Measurements from ENCODE around the gene HOXB9. TPM values are rescaled to one million over a fixed set of nuclear protein-coding genes. Genes with fewer than 3 reads are reported as not detected.
A peak's percentile ranks its signal among the peaks of the same experiment; 100 is the strongest.

HOXB9 gene
- polyA plus RNA-seq, 3 donors = not detected

GRCh38 chr17:48574505-48575065 lies 51.6 kb downstream of the HOXB9 start:
- H3K27ac Mint-ChIP-seq = no peak overlapping the region
- peak overlapping the region in 1 of 2 donors; percentile 8 for H3K4me3 Mint-ChIP-seq
- Histone ChIP-seq H3K27me3 (ENCODE audit: control insufficient read depth in 2 of 2, insufficient read depth in 2 of 2, low read length in 2 of 2) (peaks cover 49 to 91% of the 10 kb centered on the region in 2 donors), H3K4me1 (ENCODE audit: control insufficient read depth in 1 of 2, insufficient read depth in 2 of 2, low read length in 2 of 2) (peaks cover 28 to 38% of the 10 kb centered on the region in 2 donors), H3K36me3 (replicated peaks in 1 of 2; ENCODE audit: control insufficient read depth in 1 of 2, insufficient read depth in 2 of 2, low read length in 2 of 2) (no peaks in the 10 kb centered on the region), H3K79me2 (ENCODE audit: insufficient read depth, low read length) (no peaks in the 10 kb centered on the region), H3K9me3 (replicated peaks in 1 of 2; ENCODE audit: control insufficient read depth in 1 of 2, insufficient read depth in 1 of 2, low read length in 2 of 2) (peaks cover 0 to 9% of the 10 kb centered on the region in 2 donors), H2AFZ (ENCODE audit: insufficient read depth, low read depth, low read length, poor library complexity, severe bottlenecking) (no peak overlapping the region), H3K4me3 (replicated peaks in 1 of 3; ENCODE audit: low read depth in 2 of 3, low read length in 3 of 3) (no peak overlapping the region), H3K9ac (ENCODE audit: insufficient read depth, low read length, poor library complexity, severe bottlenecking) (no peak overlapping the region), H3K27ac (ENCODE audit: low read depth in 1 of 2, low read length in 2 of 2) (no peak overlapping the region), H4K20me1 (ENCODE audit: insufficient read depth, low read length) (no peaks in the 10 kb centered on the region), H3K4me2 (replicated peaks; ENCODE audit: extremely low read depth, low read length, poor library complexity, severe bottlenecking) (no peak overlapping the region)
- H3K36me3 Mint-ChIP-seq = peaks cover 7 to 14% of the 10 kb centered on the region in 2 donors
- DNase-seq = no peak
- H3K9me3 Mint-ChIP-seq = peaks cover 4 to 24% (median 13%) of the 10 kb centered on the region in 7 donors
- peaks cover 34% of the 10 kb centered on the region for H3K4me1 Mint-ChIP-seq
- 100% methylated on average over 4 of the region's 8 CpGs for WGBS (ENCODE audit: insufficient coverage)
- TF ChIP-seq CTCF (IDR thresholded peaks at IDR 0.05) = no peak
- intact Hi-C loops (cut with micrococcal nuclease) = no loop called here
- peaks cover 42 to 72% (median 64%) of the 10 kb centered on the region in 3 donors for H3K27me3 Mint-ChIP-seq (ENCODE audit: low read depth in 3 of 3)

- no peaks in the 10 kb centered on the region for H3K36me3 ChIP-seq (replicated peaks in 1 of 2; ENCODE audit: control insufficient read depth in 1 of 2, insufficient read depth in 2 of 2, low read length in 2 of 2)
- Mint-ChIP-seq H3K27ac (no peak overlapping the region), H3K4me3 (peak overlapping the region in 1 of 2 donors; percentile 1), H3K4me1 (peaks cover 20% of the 10 kb centered on the region), H3K36me3 (peaks cover 5 to 8% of the 10 kb centered on the region in 2 donors), H3K9me3 (peaks cover 0 to 15% (median 5%) of the 10 kb centered on the region in 7 donors), H3K27me3 (ENCODE audit: low read depth in 3 of 3) (peaks cover 18 to 53% (median 40%) of the 10 kb centered on the region in 3 donors)
- H3K27ac ChIP-seq (ENCODE audit: low read depth in 1 of 2, low read length in 2 of 2) = no peak overlapping the region
- H2AFZ ChIP-seq (ENCODE audit: insufficient read depth, low read depth, low read length, poor library complexity, severe bottlenecking) = no peak overlapping the region
- DNase-seq = no peak
- H3K4me2 ChIP-seq (replicated peaks; ENCODE audit: extremely low read depth, low read length, poor library complexity, severe bottlenecking) = no peak overlapping the region
- intact Hi-C loops (cut with micrococcal nuclease) = no loop called here
- H4K20me1 ChIP-seq (ENCODE audit: insufficient read depth, low read length) = no peaks in the 10 kb centered on the region
- peaks cover 11 to 18% of the 10 kb centered on the region in 2 donors for H3K4me1 ChIP-seq (ENCODE audit: control insufficient read depth in 1 of 2, insufficient read depth in 2 of 2, low read length in 2 of 2)
- no CpG with 5 or more reads among the region's 1 CpG for WGBS (ENCODE audit: insufficient coverage)
- TF ChIP-seq CTCF (IDR thresholded peaks at IDR 0.05) = no peak
- no peaks in the 10 kb centered on the region for H3K79me2 ChIP-seq (ENCODE audit: insufficient read depth, low read length)
- no peaks in the 10 kb centered on the region for H3K9me3 ChIP-seq (replicated peaks in 1 of 2; ENCODE audit: control insufficient read depth in 1 of 2, insufficient read depth in 1 of 2, low read length in 2 of 2)
- no peak overlapping the region for H3K4me3 ChIP-seq (replicated peaks in 1 of 3; ENCODE audit: low read depth in 2 of 3, low read length in 3 of 3)
- peaks cover 54 to 95% of the 10 kb centered on the region in 2 donors for H3K27me3 ChIP-seq (ENCODE audit: control insufficient read depth in 2 of 2, insufficient read depth in 2 of 2, low read length in 2 of 2)
- no peak overlapping the region for H3K9ac ChIP-seq (ENCODE audit: insufficient read depth, low read length, poor library complexity, severe bottlenecking)
Measured at GRCh38 chr17:48571826-48572417, 54.2 kb downstream of the HOXB9 start.

Small RNA genes within 50 kb of the gene (small RNA-seq; reads per million reads assigned to genes)
- gene MIR196A1 (ENCODE audit: insufficient read length, low read depth) = not detected

Other genes with a start within 250 kb of the HOXB9 start
- gene SKAP1, start 196.1 kb downstream of the HOXB9 start, polyA plus RNA-seq = 1 to 10 TPM in 1 of 3 donors, under 1 TPM in 2; 0.13 to 1.0 (median 0.52) TPM
- gene HOXB1, start 95.3 kb downstream of the HOXB9 start, polyA plus RNA-seq = not detected
- gene HOXB2, start 81.2 kb downstream of the HOXB9 start, polyA plus RNA-seq = 1 to 10 TPM; 1.6 to 3.8 (median 3.3) TPM
- under 1 TPM in 1 of 3 donors, not detected in 2; 0.16 TPM for gene HOXB4, start 48.0 kb downstream of the HOXB9 start, polyA plus RNA-seq
- gene HOXB3, start 36.1 kb downstream of the HOXB9 start, polyA plus RNA-seq = under 1 TPM in 1 of 3 donors, not detected in 2; 0.56 TPM
- gene HOXB5, start 32.6 kb downstream of the HOXB9 start, polyA plus RNA-seq = not detected
- gene HOXB6, start 21.4 kb downstream of the HOXB9 start, polyA plus RNA-seq = not detected
- not detected for gene HOXB7, start 15.3 kb downstream of the HOXB9 start, polyA plus RNA-seq
- not detected for gene HOXB8, start 11.1 kb downstream of the HOXB9 start, polyA plus RNA-seq
- not detected for gene PRAC1, start 96.2 kb upstream of the HOXB9 start, polyA plus RNA-seq
- gene PRAC2, start 96.8 kb upstream of the HOXB9 start, polyA plus RNA-seq = not detected
- not detected for gene HOXB13, start 102.4 kb upstream of the HOXB9 start, polyA plus RNA-seq
- gene TTLL6, start 190.9 kb upstream of the HOXB9 start, polyA plus RNA-seq = not detected
- gene CALCOCO2, start 204.7 kb upstream of the HOXB9 start, polyA plus RNA-seq = 100 to 1,000 TPM in 2 of 3 donors, 10 to 100 TPM in 1; 87.5 to 280 (median 214) TPM